Upper lobe of left lung (tissue), 6 donors: Measurements from ENCODE around the gene C1orf159. TPM values are rescaled to one million over a fixed set of nuclear protein-coding genes. Genes with fewer than 3 reads are reported as not detected.
A peak's percentile ranks its signal among the peaks of the same experiment; 100 is the strongest.

Experiments
- ATAC-seq, 2 donors: fragments of 200-7000 bp; cut with Tn5 transposase; one replicate each; pipeline ENCODE4 v1.9.1; 2022; ENCODE audit warnings: mild to moderate bottlenecking in 2 of 2, moderate library complexity in 2 of 2; ENCODE audit not compliant: low FRiP score in 2 of 2
- DNase-seq, 2 donors: peaks; one replicate each; pipeline ENCODE4 v3.0.0-alpha.2; 2019 to 2020
- H3K27ac ChIP-seq, 4 donors: fragments of 200-600 bp; sonication (generic); one replicate each; pipeline ENCODE4 v1.5.1; 2016 to 2019
- H3K27me3 ChIP-seq, 4 donors: fragments of 200-600 bp; sonication (generic); one replicate each; pipeline ENCODE4 v1.5.1; 2017 to 2019
- H3K36me3 ChIP-seq, 4 donors: fragments of 200-600 bp; sonication (generic); one replicate each; pipeline ENCODE4 v1.5.1; 2016 to 2019
- H3K4me1 ChIP-seq, 4 donors: fragments of 200-600 bp; sonication (generic); one replicate each; pipeline ENCODE4 v1.5.1; 2018 to 2019
- H3K4me3 ChIP-seq, 4 donors: fragments of 200-600 bp; sonication (generic); one replicate each; pipeline ENCODE4 v1.5.1; 2017 to 2019; ENCODE audit warnings: mild to moderate bottlenecking in 2 of 4, moderate library complexity in 1 of 4
- H3K9me3 ChIP-seq, 4 donors: fragments of 200-600 bp; sonication (generic); one replicate each; pipeline ENCODE4 v1.5.1; 2018 to 2019
- EP300 ChIP-seq, 4 donors: sonication (generic); formaldehyde crosslinking; IDR thresholded peaks; one replicate each; pipeline ENCODE4 v1.5.1; 2017; ENCODE audit warnings: antibody characterized with exemption in 4 of 4, control low read depth in 2 of 4
- POLR2A ChIP-seq, 4 donors: fragments of 450-650 bp; IDR thresholded peaks; one replicate each; pipeline ENCODE4 v1.5.1; 2016 to 2017; ENCODE audit warnings: antibody characterized with exemption in 4 of 4, mild to moderate bottlenecking in 2 of 4
- POLR2AphosphoS5 ChIP-seq, 2 donors: sonication (generic); formaldehyde crosslinking; IDR thresholded peaks; one replicate each; pipeline ENCODE4 v1.5.1; 2017; ENCODE audit warnings: antibody characterized with exemption in 2 of 2
- WGBS, 2 donors: methylation state at CpG; one replicate each; pipeline ENCODE4 v1.1.5; 2017 to 2018; 5-methylcytosine and 5-hydroxymethylcytosine counted together
- total RNA-seq, 6 donors: library from RNA; depleted of rRNA in 4 of 6; stranded (reverse); fragments of >200 nt in 4 of 6; gene quantifications; one replicate each; pipeline versions ENCODE4 v1.1.0 to v1.2.1, GENCODE V29; 2016 to 2021
- TF ChIP-seq, protein P1 (sequence below), 6 experiments: fragments of 450-650 bp in 4 of 6; fragments of 200-600 bp in 2 of 6; sonication (generic) in 2 of 6; IDR thresholded peaks; one replicate each; pipeline ENCODE4 v1.5.1; 2016 to 2019; ENCODE audit warnings: antibody characterized with exemption in 6 of 6
- donor health status: DM: no; HTN: no; CAD: no; lungs with moderate emphysema.
- donor health status: DM: no; HTN: yes; CAD: no; lungs with severe emphysema.

The C1orf159 gene
- total RNA-seq, 6 donors from 2014 or later: 5.7 to 34.6 (median 15.2) TPM

DNA sequence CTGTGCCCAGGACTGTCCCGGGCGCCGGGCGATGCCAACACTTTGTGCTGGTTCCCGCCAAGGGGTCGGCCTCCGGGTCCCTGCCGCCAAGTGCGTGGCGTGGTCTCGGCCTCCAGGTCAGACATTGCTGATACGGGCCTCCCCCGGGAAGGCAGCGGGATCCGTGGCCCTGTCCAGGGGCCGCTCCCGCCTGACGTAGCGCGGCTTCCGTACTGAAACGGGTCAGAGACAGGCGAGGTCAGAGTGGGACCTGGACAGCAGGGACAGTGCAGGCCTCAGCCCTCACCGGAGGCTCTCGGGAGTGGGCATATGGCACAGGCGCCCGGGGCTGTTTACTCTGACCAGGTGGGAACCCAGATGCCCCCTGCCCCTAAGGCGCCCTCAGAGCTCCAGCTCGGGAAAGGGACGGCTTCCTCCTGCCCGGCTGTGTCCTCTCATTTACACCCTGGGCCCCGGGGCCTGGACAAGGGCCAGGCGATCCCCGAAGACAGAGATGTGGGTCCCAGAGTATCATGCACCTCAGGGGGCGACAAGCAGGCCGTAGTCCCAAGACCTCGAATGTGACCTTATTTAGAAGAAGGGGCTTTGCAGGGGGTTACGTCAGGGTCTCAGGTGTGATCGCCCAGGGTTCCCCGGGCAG is 33.0 kb downstream of the C1orf159 start:
- ATAC-seq (no peak), DNase-seq (peak; percentile 15 to 83)
- H3K27ac ChIP-seq: no peak overlapping the region
- WGBS, 2 donors: 91 to 99% methylated on average over 34 to 40 of the region's 40 CpGs
- H3K9me3 ChIP-seq: no peaks in the 10 kb centered on the region
- H3K27me3 ChIP-seq: no peaks in the 10 kb centered on the region
- H3K4me3 ChIP-seq: no peak overlapping the region
- TF ChIP-seq, protein P1, sequence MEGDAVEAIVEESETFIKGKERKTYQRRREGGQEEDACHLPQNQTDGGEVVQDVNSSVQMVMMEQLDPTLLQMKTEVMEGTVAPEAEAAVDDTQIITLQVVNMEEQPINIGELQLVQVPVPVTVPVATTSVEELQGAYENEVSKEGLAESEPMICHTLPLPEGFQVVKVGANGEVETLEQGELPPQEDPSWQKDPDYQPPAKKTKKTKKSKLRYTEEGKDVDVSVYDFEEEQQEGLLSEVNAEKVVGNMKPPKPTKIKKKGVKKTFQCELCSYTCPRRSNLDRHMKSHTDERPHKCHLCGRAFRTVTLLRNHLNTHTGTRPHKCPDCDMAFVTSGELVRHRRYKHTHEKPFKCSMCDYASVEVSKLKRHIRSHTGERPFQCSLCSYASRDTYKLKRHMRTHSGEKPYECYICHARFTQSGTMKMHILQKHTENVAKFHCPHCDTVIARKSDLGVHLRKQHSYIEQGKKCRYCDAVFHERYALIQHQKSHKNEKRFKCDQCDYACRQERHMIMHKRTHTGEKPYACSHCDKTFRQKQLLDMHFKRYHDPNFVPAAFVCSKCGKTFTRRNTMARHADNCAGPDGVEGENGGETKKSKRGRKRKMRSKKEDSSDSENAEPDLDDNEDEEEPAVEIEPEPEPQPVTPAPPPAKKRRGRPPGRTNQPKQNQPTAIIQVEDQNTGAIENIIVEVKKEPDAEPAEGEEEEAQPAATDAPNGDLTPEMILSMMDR (IDR thresholded peaks at IDR 0.05): no peak
- no peak for TF ChIP-seq EP300 (IDR thresholded peaks at IDR 0.05)
- no peak for TF ChIP-seq POLR2A (IDR thresholded peaks at IDR 0.05)
- no peak for TF ChIP-seq POLR2AphosphoS5 (IDR thresholded peaks at IDR 0.05)
- H3K4me1 ChIP-seq: peaks cover 12 to 14% (median 13%) of the 10 kb centered on the region in 4 donors
- peaks cover 0 to 11% (median 5%) of the 10 kb centered on the region in 4 donors for H3K36me3 ChIP-seq

DNA sequence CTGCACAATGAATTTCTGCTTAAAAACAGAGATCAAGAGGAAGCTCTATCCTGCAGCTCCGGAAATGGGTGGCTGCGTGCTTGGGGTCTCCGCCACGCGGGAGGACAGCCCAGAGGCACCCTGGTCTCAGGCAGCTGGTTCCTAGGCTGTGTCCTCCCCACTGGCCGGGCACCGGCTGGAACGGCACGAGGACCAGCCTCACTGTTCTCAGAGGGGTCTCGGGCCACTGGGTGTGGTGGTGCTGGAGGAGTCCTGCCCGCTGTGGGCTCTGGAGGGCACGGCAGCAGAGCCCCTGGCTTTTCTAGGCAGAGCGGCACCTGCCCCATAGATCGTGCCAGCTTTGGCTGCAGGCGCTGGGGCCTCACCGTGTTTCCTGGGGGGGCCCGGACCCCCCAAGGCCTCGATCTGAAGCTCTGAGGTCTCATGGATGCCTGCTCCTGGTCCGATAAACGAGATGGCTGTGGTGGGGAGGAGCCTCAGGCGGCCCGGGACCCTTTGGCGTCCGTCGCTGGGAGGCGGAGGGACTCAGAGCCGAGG is 33.6 kb downstream of the C1orf159 start:
- TF ChIP-seq, protein P1 (IDR thresholded peaks at IDR 0.05): no peak
- no peak for TF ChIP-seq POLR2AphosphoS5 (IDR thresholded peaks at IDR 0.05)
- TF ChIP-seq POLR2A (IDR thresholded peaks at IDR 0.05): no peak
- TF ChIP-seq EP300 (IDR thresholded peaks at IDR 0.05): no peak
- WGBS, 2 donors: 94 to 96% methylated on average over 11 to 16 of the region's 27 CpGs
- Histone ChIP-seq H3K4me3 (no peak overlapping the region), H3K36me3 (peaks cover 0 to 11% (median 5%) of the 10 kb centered on the region in 4 donors), H3K9me3 (no peaks in the 10 kb centered on the region), H3K4me1 (peaks cover 12 to 14% (median 13%) of the 10 kb centered on the region in 4 donors), H3K27ac (no peak overlapping the region), H3K27me3 (no peaks in the 10 kb centered on the region)
- DNase-seq: peak; percentile 17 to 81
- ATAC-seq: no peak

DNA sequence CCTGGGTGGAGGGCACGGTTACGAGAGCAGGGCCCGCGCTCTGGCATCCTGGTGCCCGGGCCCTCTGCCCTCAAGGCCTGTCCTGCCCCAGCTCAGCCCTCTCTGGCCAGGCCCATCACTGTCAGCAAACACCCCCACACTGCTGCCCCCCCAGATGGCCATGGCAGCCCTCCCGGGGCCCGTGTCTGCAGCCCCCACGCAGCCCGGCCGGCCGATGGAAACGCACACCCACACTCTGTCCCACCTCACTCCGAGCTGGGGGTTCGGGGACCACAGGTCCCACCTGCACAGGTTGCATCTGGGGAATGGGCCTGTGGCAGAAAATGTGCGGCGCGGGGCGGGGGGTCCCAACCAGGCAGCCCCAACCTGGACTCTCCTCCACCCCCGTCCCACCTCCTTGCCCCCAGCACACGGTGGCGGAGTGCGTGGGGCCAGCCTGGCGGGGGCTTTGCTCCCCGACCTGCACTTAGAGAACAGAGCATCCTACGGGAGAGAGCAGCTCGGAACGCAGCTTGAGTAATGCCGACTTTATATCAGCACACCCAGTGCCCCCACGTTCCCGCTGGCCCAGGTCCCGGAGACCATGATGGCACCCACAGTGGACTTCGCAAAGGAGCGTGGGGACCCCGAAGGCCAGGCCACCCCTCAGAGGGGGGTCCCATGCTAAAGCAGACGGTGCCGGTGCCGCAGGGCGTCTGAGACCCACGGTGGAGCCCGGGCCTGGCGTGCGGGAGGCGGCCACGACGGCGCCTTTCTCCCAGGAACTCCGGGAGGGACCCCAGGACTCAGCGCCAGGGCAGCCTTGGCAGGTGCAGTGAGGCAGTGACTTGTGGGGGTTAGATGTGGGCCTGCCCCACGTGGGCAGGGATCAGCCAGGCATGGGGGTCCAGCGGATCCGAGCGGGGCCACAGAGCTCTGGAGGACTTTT is 34.3 kb downstream of the C1orf159 start:
- Histone ChIP-seq H3K9me3 (no peaks in the 10 kb centered on the region), H3K27ac (no peak overlapping the region), H3K36me3 (peaks cover 0 to 11% (median 5%) of the 10 kb centered on the region in 4 donors), H3K27me3 (no peaks in the 10 kb centered on the region), H3K4me1 (peaks cover 12 to 14% (median 13%) of the 10 kb centered on the region in 4 donors), H3K4me3 (no peak overlapping the region)
- 90 to 98% methylated on average over 24 to 49 of the region's 52 CpGs for WGBS, 2 donors
- ATAC-seq: no peak
- DNase-seq: peak; percentile 19 to 82
- TF ChIP-seq, protein P1 (IDR thresholded peaks at IDR 0.05): no peak
- TF ChIP-seq POLR2AphosphoS5 (IDR thresholded peaks at IDR 0.05) (no peak), EP300 (IDR thresholded peaks at IDR 0.05) (no peak), POLR2A (IDR thresholded peaks at IDR 0.05) (no peak)

DNA sequence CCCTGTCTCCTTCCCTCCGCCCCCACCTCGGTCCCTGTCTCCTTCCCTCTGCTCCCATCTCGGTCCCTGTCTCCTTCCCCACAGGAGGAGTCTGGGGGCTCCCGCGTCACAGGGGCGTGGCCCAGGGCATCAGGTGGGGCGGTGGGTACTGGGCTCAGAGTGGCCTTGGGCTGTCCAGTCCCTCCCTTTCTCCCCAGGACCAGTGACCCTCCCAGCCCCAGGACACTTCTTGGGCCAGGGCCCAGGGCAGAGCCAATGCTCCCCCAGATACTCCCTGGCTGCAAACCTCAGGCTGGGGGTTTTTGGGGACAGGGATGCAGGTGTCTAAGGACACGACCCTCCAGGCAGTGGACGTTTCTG is 35.0 kb downstream of the C1orf159 start:
- Histone ChIP-seq H3K36me3 (peaks cover 0 to 11% (median 5%) of the 10 kb centered on the region in 4 donors), H3K27ac (no peak overlapping the region), H3K27me3 (no peaks in the 10 kb centered on the region), H3K4me1 (peaks cover 12 to 14% (median 13%) of the 10 kb centered on the region in 4 donors), H3K9me3 (no peaks in the 10 kb centered on the region), H3K4me3 (no peak overlapping the region)
- TF ChIP-seq POLR2AphosphoS5 (IDR thresholded peaks at IDR 0.05): no peak
- TF ChIP-seq POLR2A (IDR thresholded peaks at IDR 0.05): no peak
- no peak for TF ChIP-seq EP300 (IDR thresholded peaks at IDR 0.05)
- TF ChIP-seq, protein P1 (IDR thresholded peaks at IDR 0.05): no peak
- DNase-seq (peak in 1 of 2 donors; percentile 78), ATAC-seq (no peak)
- WGBS, 2 donors: 50 to 57% methylated on average over 2 to 7 of the region's 9 CpGs
